HUDEP-2 (cell line): ENCODE data around the gene ATP8B1.

Experiments used
- DNase-seq, 76 experiments: peaks; one replicate each; lab custom pipeline; 2025; ENCODE audit not compliant: unreplicated experiment in 76 of 76; lab: John Stamatoyannopoulos, UW

ATP8B1 gene

DNA sequence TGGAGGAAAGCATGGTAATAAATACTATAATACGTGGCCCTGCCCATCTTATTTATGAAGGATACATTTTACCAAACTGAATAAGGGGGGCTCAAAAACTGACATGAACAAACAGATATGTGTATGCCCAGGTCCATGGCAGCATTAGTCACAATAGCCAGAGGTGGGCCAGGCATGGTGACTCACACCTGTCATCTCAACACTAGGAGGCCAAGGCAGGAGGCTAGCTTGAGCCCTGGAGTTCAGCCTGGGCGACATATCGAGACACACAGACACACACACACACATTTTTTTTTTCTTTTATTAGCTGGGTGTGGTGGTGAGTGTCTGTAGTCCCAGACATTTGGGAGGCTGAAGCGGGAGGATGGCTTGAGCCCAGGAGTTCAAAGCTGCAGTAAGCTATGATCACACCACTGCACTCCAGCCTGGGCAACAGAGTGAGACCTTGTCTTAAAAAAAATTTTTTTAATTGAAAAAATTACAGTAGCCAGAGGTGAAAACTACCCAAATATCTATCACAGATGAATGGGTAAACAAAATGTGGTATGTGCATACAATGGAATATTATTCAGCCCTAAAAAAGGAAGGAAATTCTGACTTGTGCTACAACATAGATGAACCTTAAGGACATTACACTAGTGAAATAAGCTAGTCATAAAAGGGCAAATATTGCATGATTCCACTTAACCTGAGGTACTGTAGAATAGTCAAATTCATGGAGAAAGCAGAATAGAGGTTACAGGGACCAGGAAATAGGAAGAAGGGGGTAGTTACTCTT is 8.0 kb downstream of the ATP8B1 start:
- no peak for DNase-seq

DNA sequence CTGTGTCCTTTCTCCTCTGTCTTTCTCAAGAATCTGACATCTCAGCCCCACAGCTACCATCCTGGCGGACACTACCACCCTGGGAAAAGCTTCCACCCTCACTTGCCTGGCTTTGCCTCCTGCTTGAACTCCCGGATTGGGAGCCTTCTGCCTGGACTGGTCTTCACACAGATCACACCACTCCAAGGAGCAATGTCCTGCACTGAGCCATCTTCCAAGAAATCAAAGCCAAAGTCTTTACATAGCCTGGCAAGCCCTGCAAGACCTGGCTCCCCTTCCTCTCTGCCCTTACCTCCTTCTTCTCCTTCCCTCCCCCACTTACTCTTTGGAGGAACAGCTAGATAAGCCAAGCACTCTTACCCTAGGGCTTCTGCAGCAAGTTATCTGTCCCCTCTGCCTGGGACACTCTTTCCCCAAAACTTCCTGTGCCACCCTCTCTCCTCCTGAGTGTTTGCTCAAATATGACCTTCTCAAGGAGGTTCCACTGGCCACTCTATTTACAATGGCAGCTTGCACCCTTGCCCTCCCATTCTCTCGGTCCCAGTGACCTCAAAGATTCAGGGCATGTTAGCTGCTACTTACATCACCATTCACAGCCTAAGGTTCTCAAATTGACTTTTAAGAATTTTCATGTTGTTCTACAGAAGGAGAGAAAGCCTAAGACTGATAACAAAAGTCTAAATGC is 9.7 kb downstream of the ATP8B1 start:
- DNase-seq, result peak in 1 of 76 experiments; percentile 14

GRCh38 chr18:57792631-57793301 is 10.3 kb downstream of the ATP8B1 start:
- DNase-seq, result no peak

- DNase-seq, result no peak
Observed at GRCh38 chr18:57791911-57792310, 11.2 kb downstream of the ATP8B1 start.

GRCh38 chr18:57791192-57791591 is 11.9 kb downstream of the ATP8B1 start:
- DNase-seq, result no peak

DNA sequence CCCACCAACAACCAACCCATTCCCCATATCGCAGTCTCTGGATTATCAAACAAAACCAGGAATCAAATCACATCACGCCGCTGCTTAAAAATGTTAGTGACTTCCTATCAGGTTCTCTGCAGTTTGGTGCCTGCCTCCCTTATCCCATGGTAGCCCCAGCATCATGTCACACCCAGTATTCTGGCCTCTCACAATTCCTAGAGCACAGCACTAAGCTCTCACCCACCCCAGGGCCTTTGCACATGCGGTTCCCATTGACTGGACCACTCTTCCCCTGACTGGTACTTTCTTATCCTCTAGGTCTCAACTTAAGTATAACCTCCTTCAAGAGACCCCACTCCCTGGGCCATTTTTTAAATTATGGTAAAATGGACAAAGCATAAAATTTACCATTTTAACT is 12.8 kb downstream of the ATP8B1 start:
- no peak for DNase-seq

DNA sequence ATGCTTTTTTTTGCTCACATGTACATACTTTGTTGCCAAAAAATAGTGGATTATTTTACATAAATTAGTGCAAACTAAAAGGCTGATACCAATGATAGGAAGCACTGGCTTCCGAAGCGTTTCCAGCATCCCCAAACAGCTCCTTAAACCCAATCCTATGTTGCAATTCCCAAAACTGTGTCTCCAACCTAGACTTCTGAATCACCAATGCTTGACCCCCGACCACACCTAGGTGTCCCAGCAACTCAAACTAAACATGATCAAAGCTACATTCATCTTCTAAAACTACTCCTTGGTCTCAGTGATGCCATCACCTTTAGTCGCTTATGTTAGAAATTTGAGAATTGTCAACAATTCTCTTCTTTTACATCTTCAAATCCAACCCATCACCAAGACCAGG is 13.4 kb downstream of the ATP8B1 start:
- DNase-seq, result no peak

- DNase-seq, result peak in 1 of 76 experiments; percentile 1
Observed at GRCh38 chr18:57789090-57789489, 14.0 kb downstream of the ATP8B1 start.

GRCh38 chr18:57787068-57787685 is 15.9 kb downstream of the ATP8B1 start:
- DNase-seq, result peak in 2 of 76 experiments; percentile 13 to 18

GRCh38 chr18:57785751-57786437 is 17.2 kb downstream of the ATP8B1 start:
- no peak for DNase-seq

DNA sequence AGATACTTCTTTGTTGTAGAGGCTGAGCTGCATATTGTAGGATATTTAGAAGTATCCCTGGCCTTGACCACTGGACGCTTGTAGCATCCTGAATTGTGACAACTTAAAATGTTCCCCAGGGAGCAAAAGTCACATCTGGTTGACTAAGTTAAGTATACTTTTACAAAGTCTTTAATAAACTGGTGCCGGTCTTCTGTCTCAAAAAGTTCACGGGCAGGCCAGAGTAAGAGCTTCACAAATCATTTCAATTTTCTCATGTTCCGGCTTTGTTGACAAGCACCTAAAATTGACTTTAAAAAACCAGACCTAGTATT is 18.4 kb downstream of the ATP8B1 start:
- DNase-seq, result no peak

DNA sequence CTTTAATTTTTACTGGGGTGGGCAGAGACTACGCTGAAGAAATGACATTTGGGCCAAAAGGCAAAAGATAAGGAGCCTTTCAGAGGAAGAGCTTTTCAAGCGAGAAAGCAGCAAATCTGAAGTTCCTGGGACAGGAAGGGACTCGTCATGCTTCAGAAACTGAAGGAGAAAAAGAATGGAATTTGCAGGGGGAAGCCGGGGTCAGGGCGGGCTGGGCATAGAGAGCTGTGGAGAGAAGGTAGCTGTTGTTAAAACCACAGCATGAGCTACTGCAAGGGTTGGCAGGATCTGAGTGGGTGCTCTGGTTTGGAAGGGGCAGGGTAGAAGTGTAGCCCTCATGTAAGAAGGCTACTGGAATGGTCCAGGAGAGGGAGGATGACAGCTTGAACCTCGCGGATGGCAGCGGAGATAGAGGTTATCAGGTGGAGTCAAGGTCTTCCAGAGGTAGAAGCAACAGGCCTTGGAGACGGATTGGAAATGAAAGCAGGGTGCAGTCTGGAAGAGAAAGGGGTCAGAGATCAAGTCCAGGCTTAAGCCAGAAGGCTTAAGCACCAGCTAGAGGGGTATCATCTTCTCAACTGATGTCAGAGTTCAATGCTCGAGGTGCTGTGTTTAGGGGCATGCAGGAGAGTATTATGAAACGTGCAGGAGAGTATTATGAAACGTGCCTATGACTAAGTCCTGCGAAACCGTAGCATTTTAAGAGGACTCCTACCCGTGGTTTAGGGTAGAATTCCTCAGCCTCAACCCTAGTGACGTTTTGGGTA is 18.9 kb downstream of the ATP8B1 start:
- DNase-seq, result no peak

DNA sequence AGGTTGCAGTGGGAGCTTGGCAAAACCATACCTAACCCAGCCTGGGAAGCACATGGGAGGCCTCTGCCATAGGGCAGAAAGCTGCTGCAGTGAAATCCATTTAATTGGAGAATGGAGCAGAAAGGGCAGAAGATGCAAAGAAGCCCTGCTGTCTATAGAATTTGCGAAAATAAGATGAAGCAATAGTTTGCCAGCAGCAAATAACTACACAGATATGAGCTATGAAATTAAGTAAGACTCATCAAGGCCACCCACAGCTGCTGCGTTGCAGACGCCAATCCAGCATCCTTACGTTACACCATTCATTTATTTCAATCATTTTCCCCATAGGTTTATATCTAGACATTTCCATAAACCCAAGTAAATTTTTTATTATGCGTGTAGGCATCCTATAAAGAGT is 21.1 kb downstream of the ATP8B1 start:
- no peak for DNase-seq

GRCh38 chr18:57780706-57781347 is 22.3 kb downstream of the ATP8B1 start:
- no peak for DNase-seq

- DNase-seq, result no peak
Observed at GRCh38 chr18:57780318-57780705, 22.8 kb downstream of the ATP8B1 start.

GRCh38 chr18:57776767-57777166 is 26.3 kb downstream of the ATP8B1 start:
- DNase-seq, result peak in 65 of 76 experiments; percentile 2 to 81 (median 40)

GRCh38 chr18:57776354-57776753 is 26.8 kb downstream of the ATP8B1 start:
- DNase-seq, result no peak

GRCh38 chr18:57775937-57776336 is 27.2 kb downstream of the ATP8B1 start:
- no peak for DNase-seq

DNA sequence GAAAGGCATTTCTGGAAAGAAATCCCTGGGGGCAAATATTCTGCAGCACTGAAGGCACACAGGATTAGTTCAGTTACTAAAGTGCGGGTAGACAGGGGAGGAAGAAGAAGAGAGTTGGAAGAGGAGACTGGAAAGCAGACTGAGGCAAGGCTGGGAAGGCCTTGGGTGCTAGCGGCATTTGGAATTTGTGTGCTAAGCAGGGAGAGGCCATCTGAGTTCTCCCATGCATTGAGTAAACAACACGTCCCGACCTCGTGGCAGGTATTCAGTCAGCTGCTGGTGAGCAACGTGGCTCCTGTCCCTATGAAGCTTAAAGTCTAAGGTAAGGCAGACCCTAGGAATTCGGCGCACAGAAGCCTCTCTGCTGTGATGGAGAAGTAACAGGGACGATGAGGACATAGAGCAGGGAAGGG is 30.7 kb downstream of the ATP8B1 start:
- DNase-seq, result no peak

DNA sequence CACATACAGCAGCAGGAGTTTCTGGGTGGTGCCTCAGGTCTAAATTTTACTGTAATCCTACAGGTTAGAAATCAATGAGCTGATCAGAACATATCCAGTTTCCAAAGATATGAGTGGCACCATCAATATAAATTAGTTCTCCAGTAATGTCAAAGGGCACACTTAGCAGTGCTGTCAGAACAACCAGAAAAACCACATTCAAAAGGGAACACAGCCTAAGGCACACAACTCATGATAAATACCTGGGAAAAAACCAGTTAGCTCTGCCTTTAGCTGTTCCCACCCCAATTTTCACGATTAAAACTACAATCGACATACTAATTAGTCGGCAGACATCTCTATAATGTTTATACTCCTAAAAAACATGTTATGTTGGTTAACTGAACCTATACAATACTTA is 31.5 kb downstream of the ATP8B1 start:
- no peak for DNase-seq
